ENCODE results near the gene STARD7.
A peak's percentile ranks its signal among the peaks of the same experiment; 100 is the strongest.
"Not testable (repeated sequence)": the region's sequence is repeated elsewhere in the genome, so short reads cannot be mapped to it uniquely, and the experiment has no call there.

STARD7 gene

GRCh38 chr2:96208143-96209010 lies at the start of gene STARD7:
Gene STARD7, minus strand, starts transcription at chr2:96208827. Its CDS starts 393 bp downstream, at chr2:96208434.
- peak; percentile 90 for DNase-seq (ENCODE audit: low read depth, low spot score)
- H3K27ac ChIP-seq: peak within 1 kb of the TSS; percentile 84

- not testable (repeated sequence) for H3K27ac ChIP-seq; DNase-seq (ENCODE audit: low read depth, low spot score)
These were observed 49.1 kb upstream of the STARD7 start for GRCh38 chr2:96257744-96258143.

- no peak for DNase-seq (ENCODE audit: low read depth, low spot score)
- no peak overlapping the region for H3K27ac ChIP-seq
These were observed 48.0 kb upstream of the STARD7 start for GRCh38 chr2:96256611-96257113.

- no peak overlapping the region for H3K27ac ChIP-seq
These were observed 45.9 kb upstream of the STARD7 start for GRCh38 chr2:96254571-96254970.

GRCh38 chr2:96253006-96253405 lies 44.4 kb upstream of the STARD7 start:
- no peak overlapping the region for H3K27ac ChIP-seq
- no peak for DNase-seq (ENCODE audit: low read depth, low spot score)

More at GRCh38 chr2:96254571-96254970, 45.9 kb upstream of the STARD7 start:
- no peak for DNase-seq (ENCODE audit: low read depth, low spot score)

- no peak for DNase-seq (ENCODE audit: low read depth, low spot score)
- H3K27ac ChIP-seq: no peak overlapping the region
These were observed 43.9 kb upstream of the STARD7 start for GRCh38 chr2:96252526-96252925.

GRCh38 chr2:96251721-96252292 lies 43.2 kb upstream of the STARD7 start:
- DNase-seq (ENCODE audit: low read depth, low spot score): no peak
- no peak overlapping the region for H3K27ac ChIP-seq

GRCh38 chr2:96250188-96250587 lies 41.6 kb upstream of the STARD7 start:
- H3K27ac ChIP-seq: no peak overlapping the region
- DNase-seq (ENCODE audit: low read depth, low spot score): no peak

GRCh38 chr2:96249654-96250053 lies 41.0 kb upstream of the STARD7 start:
- no peak overlapping the region for H3K27ac ChIP-seq
- no peak for DNase-seq (ENCODE audit: low read depth, low spot score)

- no peak overlapping the region for H3K27ac ChIP-seq
- DNase-seq (ENCODE audit: low read depth, low spot score): no peak
These were observed 40.0 kb upstream of the STARD7 start for GRCh38 chr2:96248624-96249023.

- no peak overlapping the region for H3K27ac ChIP-seq
- no peak for DNase-seq (ENCODE audit: low read depth, low spot score)
These were observed 39.3 kb upstream of the STARD7 start for GRCh38 chr2:96247896-96248295.

- no peak for DNase-seq (ENCODE audit: low read depth, low spot score)
- no peak overlapping the region for H3K27ac ChIP-seq
These were observed 38.4 kb upstream of the STARD7 start for GRCh38 chr2:96247009-96247408.

- peak overlapping the region; percentile 48 for H3K27ac ChIP-seq
These were observed 37.2 kb upstream of the STARD7 start for GRCh38 chr2:96245609-96246390.

GRCh38 chr2:96243843-96244242 lies 35.2 kb upstream of the STARD7 start:
- no peak overlapping the region for H3K27ac ChIP-seq
- no peak for DNase-seq (ENCODE audit: low read depth, low spot score)

More at GRCh38 chr2:96245609-96246390, 37.2 kb upstream of the STARD7 start:
- no peak for DNase-seq (ENCODE audit: low read depth, low spot score)

- peak overlapping the region; percentile 79 for H3K27ac ChIP-seq
- DNase-seq (ENCODE audit: low read depth, low spot score): no peak
These were observed 33.4 kb upstream of the STARD7 start for GRCh38 chr2:96241900-96242611.

GRCh38 chr2:96241227-96241626 lies 32.6 kb upstream of the STARD7 start:
- H3K27ac ChIP-seq: peak overlapping the region; percentile 79
- no peak for DNase-seq (ENCODE audit: low read depth, low spot score)

GRCh38 chr2:96240341-96241038 lies 31.9 kb upstream of the STARD7 start:
- DNase-seq (ENCODE audit: low read depth, low spot score): no peak
- H3K27ac ChIP-seq: no peak overlapping the region

GRCh38 chr2:96239745-96240264 lies 31.2 kb upstream of the STARD7 start:
- H3K27ac ChIP-seq: no peak overlapping the region
- DNase-seq (ENCODE audit: low read depth, low spot score): no peak

- DNase-seq (ENCODE audit: low read depth, low spot score): no peak
- H3K27ac ChIP-seq: no peak overlapping the region
These were observed 30.5 kb upstream of the STARD7 start for GRCh38 chr2:96239091-96239490.
